Psoas muscle (tissue), 8 donors: ENCODE results near the gene C10orf95. TPM values are rescaled to one million over a fixed set of nuclear protein-coding genes. Genes with fewer than 3 reads are reported as not detected.

Source experiments
- ATAC-seq, 4 donors: fragments of 200-7000 bp; cut with Tn5 transposase; one replicate each; pipeline ENCODE4 v1.9.1; 2020; ENCODE audit warnings: moderate library complexity in 3 of 4, mild to moderate bottlenecking in 2 of 4
- DNase-seq, 2 donors: peaks; one replicate each; pipeline ENCODE4 v3.0.0-alpha.2; 2020
- H3K27ac ChIP-seq: fragments of 200-600 bp; one replicate; pipeline ENCODE4 v1.8.0; 2022
- H3K27me3 ChIP-seq, 3 donors: fragments of 200-600 bp in 1 of 3; one replicate each; pipeline versions ENCODE4 v1.6.1 to v1.8.0; 2013 to 2022; ENCODE audit warnings: low read length in 2 of 3, mild to moderate bottlenecking in 2 of 3, moderate library complexity in 1 of 3; ENCODE audit not compliant: insufficient read depth in 3 of 3
- H3K36me3 ChIP-seq, 2 donors: fragments of 200-600 bp in 1 of 2; one replicate each; pipeline versions ENCODE4 v1.6.1 to v1.8.0; 2013 to 2022; ENCODE audit warnings: low read depth in 1 of 2, mild to moderate bottlenecking in 1 of 2, moderate library complexity in 1 of 2; ENCODE audit not compliant: insufficient read depth in 1 of 2
- H3K4me1 ChIP-seq: fragments of 200-600 bp; one replicate; pipeline ENCODE4 v1.8.0; 2022
- H3K4me3 ChIP-seq: fragments of 200-600 bp; one replicate; pipeline ENCODE4 v1.8.0; 2022; ENCODE audit warnings: mild to moderate bottlenecking
- H3K9me3 ChIP-seq: fragments of 200-600 bp; one replicate; pipeline ENCODE4 v1.8.0; 2022
- WGBS, 3 donors: extraction: QIAGEN DNeasy Blood & Tissue Kit; methylation state at CpG; one replicate each; pipeline versions ENCODE4 v1.1.6 to v1.1.7; 2013; 5-methylcytosine and 5-hydroxymethylcytosine counted together
- intact Hi-C, 2 donors: fragments of 100-400 bp; cut with DNase I; formaldehyde crosslinking; loops; one replicate each; pipeline versions ENCODE4 v1.11.0 to v1.14.2; 2022
- polyA plus RNA-seq, 3 donors: library from polyadenylated mRNA; stranded (reverse); fragments of 200-250 nt; gene quantifications; one replicate each; pipeline ENCODE4 v1.2.3, GENCODE V29; 2013
- total RNA-seq, 4 donors: library from RNA; stranded (reverse); fragmentation: NEBNext Ultra II Directional in 2 of 4; extraction: Animal tissue kit (Norgen Biotek cat#: 25700) in 2 of 4; gene quantifications; one replicate each; pipeline versions ENCODE4 v1.2.1 to v1.2.4, GENCODE V29; 2021 to 2023
- TF ChIP-seq, protein P1 (sequence below): fragments of 200-600 bp; IDR thresholded peaks from one replicate; pipeline ENCODE4 v1.8.0; 2022; ENCODE audit warnings: antibody characterized with exemption
- donor health status: healthy with polysubstance abuse.
- donor health status: DM: no; HTN: no; CAD: no; lungs with moderate emphysema.
- donor health status: Bipolar disorder and iron deficiency.
- donor health status: healthy.
- donor health status: DM: yes; HTN: yes; CAD: no.
- donor health status: DM: no; HTN: no; CAD: no.
- donor health status: DM: no; HTN: no; CAD: no.
- donor health status: DM: yes; HTN: yes; CAD: no.

C10orf95 gene
- total and polyA plus RNA-seq, 7 donors, result 0.01 TPM; not detected in 6

DNA sequence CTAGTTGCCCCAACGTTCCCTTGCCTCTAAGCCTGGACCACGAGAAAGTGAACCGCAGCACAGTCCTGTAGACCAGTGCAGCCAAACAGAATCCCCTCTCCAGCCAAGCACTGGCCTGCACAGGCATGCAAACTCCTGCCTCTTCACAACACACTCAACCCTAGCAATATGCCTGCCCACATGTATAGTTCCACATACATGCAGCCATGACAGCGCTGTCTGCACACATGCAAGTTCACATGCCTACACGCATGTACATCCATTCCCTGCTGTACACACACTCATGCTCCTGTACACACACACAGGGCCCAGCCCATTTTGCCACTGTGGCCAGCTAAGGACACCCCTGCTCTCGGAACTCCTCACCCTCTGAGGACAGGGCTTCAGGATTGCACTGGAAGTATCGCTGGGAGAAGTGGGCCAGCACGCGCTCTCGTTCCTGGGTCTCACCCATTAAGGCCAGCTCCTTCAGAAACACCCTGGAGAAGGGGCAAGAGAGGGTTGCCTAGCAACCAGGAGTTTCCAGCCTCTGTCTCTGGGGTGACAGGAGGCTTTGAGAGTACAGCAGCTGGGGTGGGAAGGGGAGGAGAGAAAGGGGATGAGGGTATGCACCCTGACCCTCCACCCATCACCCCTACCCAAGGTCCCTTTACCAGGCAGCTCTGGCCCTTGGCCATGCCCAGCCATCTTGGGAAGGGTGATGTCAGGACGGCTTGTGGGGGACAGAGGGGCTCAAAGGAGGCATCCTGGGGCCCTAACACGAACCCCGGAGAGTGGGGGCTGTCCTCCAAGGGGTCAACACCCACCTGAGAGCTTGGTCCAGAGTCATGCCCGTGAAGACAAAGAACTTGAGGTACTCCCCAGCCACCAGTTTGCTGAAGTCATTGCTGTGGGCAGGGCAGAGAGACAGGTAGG, 39.7 kb downstream of the C10orf95 start:
- intact Hi-C loops, result no loop called here
- no peak for ATAC-seq
- Histone ChIP-seq H3K4me1 (peaks cover 4% of the 10 kb centered on the region), H3K27ac (no peak overlapping the region), H3K9me3 (no peaks in the 10 kb centered on the region), H3K4me3 (no peak overlapping the region), H3K27me3 (peaks cover 0 to 84% (median 37%) of the 10 kb centered on the region in 3 donors), H3K36me3 (no peaks in the 10 kb centered on the region)
- TF ChIP-seq, protein P1, sequence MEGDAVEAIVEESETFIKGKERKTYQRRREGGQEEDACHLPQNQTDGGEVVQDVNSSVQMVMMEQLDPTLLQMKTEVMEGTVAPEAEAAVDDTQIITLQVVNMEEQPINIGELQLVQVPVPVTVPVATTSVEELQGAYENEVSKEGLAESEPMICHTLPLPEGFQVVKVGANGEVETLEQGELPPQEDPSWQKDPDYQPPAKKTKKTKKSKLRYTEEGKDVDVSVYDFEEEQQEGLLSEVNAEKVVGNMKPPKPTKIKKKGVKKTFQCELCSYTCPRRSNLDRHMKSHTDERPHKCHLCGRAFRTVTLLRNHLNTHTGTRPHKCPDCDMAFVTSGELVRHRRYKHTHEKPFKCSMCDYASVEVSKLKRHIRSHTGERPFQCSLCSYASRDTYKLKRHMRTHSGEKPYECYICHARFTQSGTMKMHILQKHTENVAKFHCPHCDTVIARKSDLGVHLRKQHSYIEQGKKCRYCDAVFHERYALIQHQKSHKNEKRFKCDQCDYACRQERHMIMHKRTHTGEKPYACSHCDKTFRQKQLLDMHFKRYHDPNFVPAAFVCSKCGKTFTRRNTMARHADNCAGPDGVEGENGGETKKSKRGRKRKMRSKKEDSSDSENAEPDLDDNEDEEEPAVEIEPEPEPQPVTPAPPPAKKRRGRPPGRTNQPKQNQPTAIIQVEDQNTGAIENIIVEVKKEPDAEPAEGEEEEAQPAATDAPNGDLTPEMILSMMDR, result no peak
- no peak for DNase-seq
- 72 to 78% (median 76%) methylated on average over 14 of the region's 14 CpGs for WGBS, 3 donors

DNA sequence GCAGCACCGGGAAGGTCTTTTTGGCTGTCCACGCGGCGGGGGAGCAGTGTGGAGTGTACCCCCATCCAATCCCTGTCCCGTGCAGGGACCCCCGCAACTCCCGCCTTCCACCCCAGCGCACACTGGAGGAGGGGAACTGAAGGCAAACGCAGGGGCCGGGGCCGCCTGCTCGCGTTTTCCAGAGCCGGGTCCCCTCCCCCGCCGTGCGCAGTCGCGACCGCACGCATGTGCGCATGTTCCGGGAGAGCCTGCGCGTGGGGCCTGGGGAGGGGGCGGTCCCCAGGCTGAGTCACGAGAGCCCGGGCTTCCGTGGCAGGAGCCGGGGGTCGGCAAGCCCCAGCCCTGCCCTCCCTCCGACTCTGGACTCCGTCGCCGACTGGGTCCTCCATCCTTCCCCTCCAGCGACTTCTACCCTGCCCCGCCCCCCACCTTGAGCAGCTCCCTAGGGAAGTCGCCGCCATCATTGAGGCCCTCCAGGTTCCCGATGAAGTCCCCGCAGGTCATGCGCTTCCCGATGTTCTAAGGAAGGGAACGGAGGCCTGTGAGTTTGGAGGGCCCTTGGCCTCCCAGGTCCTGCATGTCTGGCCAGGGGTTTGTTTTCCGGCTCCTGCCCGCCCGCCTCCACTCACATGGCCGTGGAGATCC, 40.8 kb downstream of the C10orf95 start:
- Histone ChIP-seq H3K27ac (no peak overlapping the region), H3K27me3 (peaks cover 0 to 74% (median 37%) of the 10 kb centered on the region in 3 donors), H3K4me3 (peak overlapping the region; percentile 30), H3K9me3 (no peaks in the 10 kb centered on the region), H3K36me3 (no peaks in the 10 kb centered on the region), H3K4me1 (peaks cover 4% of the 10 kb centered on the region)
- WGBS, 3 donors, result 3 to 4% (median 3%) methylated on average over 29 to 48 of the region's 48 CpGs
- intact Hi-C loops, result no loop called here
- TF ChIP-seq, protein P1, result no peak
- DNase-seq (no peak), ATAC-seq (no peak)

GRCh38 chr10:102409604-102410428, 41.5 kb downstream of the C10orf95 start:
- WGBS, 3 donors, result 33 to 39% (median 38%) methylated on average over 23 to 24 of the region's 24 CpGs
- Histone ChIP-seq H3K4me1 (peaks cover 4% of the 10 kb centered on the region), H3K36me3 (no peaks in the 10 kb centered on the region), H3K27me3 (peaks cover 0 to 67% (median 35%) of the 10 kb centered on the region in 3 donors), H3K9me3 (no peaks in the 10 kb centered on the region), H3K27ac (no peak overlapping the region), H3K4me3 (peak overlapping the region; percentile 50)
- ATAC-seq (peak in 1 of 4 donors; percentile 13), DNase-seq (no peak)
- intact Hi-C loops, result no loop called here
- TF ChIP-seq, protein P1, result no peak

DNA sequence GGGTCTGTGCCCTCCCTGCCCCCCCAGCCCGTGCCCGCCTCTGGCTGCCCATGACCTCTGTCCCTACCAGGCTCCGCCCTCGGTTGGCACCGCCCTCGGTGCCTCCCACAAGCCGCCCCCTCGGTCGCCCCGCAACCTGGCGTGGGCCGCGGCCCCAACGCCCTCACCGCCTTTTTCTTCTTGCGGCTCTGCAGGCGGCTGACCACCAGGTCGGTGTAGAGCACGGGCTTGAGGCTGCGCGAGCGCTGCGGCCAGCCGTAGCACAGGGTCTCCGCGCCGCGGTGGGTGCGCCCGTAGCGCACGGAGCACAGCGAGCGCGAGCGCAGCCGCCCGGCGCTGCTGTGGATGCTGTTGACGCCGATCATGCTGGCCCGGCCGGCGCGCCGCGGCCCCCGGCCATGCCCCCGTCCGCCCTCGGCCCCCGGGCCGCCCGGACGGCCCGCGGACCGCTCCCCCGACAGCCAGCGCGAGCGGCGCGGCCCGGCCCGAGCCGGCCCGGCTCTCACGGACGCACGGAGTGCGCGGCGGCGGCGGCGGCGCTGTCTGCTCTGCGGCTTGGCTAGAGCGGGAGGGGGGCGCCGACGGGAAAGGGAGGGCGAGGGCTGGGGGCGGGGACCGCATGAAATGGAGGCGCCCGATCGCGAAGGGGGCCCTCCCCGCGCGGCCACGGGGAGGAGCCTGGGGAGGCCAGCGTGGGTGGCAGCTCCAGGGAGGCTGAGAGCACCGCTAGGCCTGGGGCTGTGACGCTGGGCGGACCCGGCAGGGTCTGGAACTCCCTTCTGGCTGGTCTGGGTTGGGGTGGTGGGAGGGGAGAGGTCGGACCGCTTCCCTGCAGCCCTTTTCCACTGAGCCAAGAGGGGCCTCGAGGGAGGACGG, 42.4 kb downstream of the C10orf95 start:
- H3K9me3 ChIP-seq, result no peaks in the 10 kb centered on the region
- peak in 3 of 4 donors; percentile 7 to 39 (median 8) for ATAC-seq
- H3K4me3 ChIP-seq, result peak overlapping the region; percentile 53
- no peak for DNase-seq
- intact Hi-C loops, result no loop called here
- TF ChIP-seq, protein P1, result no peak
- peaks cover 0 to 62% (median 33%) of the 10 kb centered on the region in 3 donors for H3K27me3 ChIP-seq
- WGBS, 3 donors, result 2% methylated on average over 49 to 103 of the region's 103 CpGs
- no peaks in the 10 kb centered on the region for H3K36me3 ChIP-seq
- no peak overlapping the region for H3K27ac ChIP-seq
- H3K4me1 ChIP-seq, result peaks cover 4% of the 10 kb centered on the region
